Inflammatory macrophage treated with lipopolysaccharide for 1 hour (primary cell): Measurements from ENCODE around the gene CYP27C1.
"Not testable (repeated sequence)": the region's sequence is repeated elsewhere in the genome, so short reads cannot be mapped to it uniquely, and the experiment has no call there.

Source experiments
- DNase-seq, 2 donors: peaks; one replicate each; pipeline ENCODE4 v3.0.0-alpha.2; 2020 to 2022

CYP27C1 gene

GRCh38 chr2:127220768-127221527, 849 bp upstream of the CYP27C1 start:
- no peak for DNase-seq

GRCh38 chr2:127219171-127220070, 678 bp downstream of the CYP27C1 start:
- DNase-seq: no peak

- DNase-seq: no peak
Measured at GRCh38 chr2:127218812-127219170, 1.3 kb downstream of the CYP27C1 start.

- DNase-seq: no peak
Measured at GRCh38 chr2:127217470-127218325, 2.4 kb downstream of the CYP27C1 start.

- no peak for DNase-seq
Measured at GRCh38 chr2:127216593-127216992, 3.5 kb downstream of the CYP27C1 start.

GRCh38 chr2:127216095-127216494, 4.0 kb downstream of the CYP27C1 start:
- no peak for DNase-seq

- DNase-seq: not testable (repeated sequence)
Measured at GRCh38 chr2:127214201-127214600, 5.9 kb downstream of the CYP27C1 start.

GRCh38 chr2:127208313-127208712, 11.8 kb downstream of the CYP27C1 start:
- no peak for DNase-seq

- no peak for DNase-seq
Measured at GRCh38 chr2:127205218-127206125, 14.6 kb downstream of the CYP27C1 start.

- DNase-seq: no peak
Measured at GRCh38 chr2:127201452-127201851, 18.6 kb downstream of the CYP27C1 start.

- DNase-seq: no peak
Measured at GRCh38 chr2:127200962-127201361, 19.1 kb downstream of the CYP27C1 start.

- DNase-seq: no peak
Measured at GRCh38 chr2:127199223-127199622, 20.9 kb downstream of the CYP27C1 start.

- DNase-seq: peak; percentile 37 to 52
Measured at GRCh38 chr2:127197475-127198385, 22.4 kb downstream of the CYP27C1 start.

GRCh38 chr2:127196998-127197397, 23.1 kb downstream of the CYP27C1 start:
- DNase-seq: peak in 1 of 2 donors; percentile 16

GRCh38 chr2:127196549-127196948, 23.6 kb downstream of the CYP27C1 start:
- no peak for DNase-seq

GRCh38 chr2:127195140-127196074, 24.7 kb downstream of the CYP27C1 start:
- no peak for DNase-seq

- DNase-seq: no peak
Measured at GRCh38 chr2:127194447-127194846, 25.7 kb downstream of the CYP27C1 start.

GRCh38 chr2:127193967-127194280, 26.2 kb downstream of the CYP27C1 start:
- DNase-seq: no peak

- no peak for DNase-seq
Measured at GRCh38 chr2:127193164-127193966, 26.7 kb downstream of the CYP27C1 start.
